Esophagus squamous epithelium (tissue), 5 donors: ENCODE data around the gene ARHGAP23. TPM values are rescaled to one million over a fixed set of nuclear protein-coding genes. Genes with fewer than 3 reads are reported as not detected.
"Not testable (repeated sequence)": the region's sequence is repeated elsewhere in the genome, so short reads cannot be mapped to it uniquely, and the experiment has no call there.

ENCODE experiments used
- DNase-seq: peaks from one replicate; lab custom pipeline; 2025; lab: John Stamatoyannopoulos, UW
- H3K27ac ChIP-seq, 4 donors: fragments of 200-600 bp; sonication (generic); one replicate each; pipeline ENCODE4 v1.5.1; 2016 to 2019; ENCODE audit warnings: mild to moderate bottlenecking in 1 of 4
- H3K27me3 ChIP-seq, 4 donors: fragments of 200-600 bp; sonication (generic); 1 replicate in 3 of 4; 2 replicates in 1 of 4; pipeline versions ENCODE4 v1.5.1 to v1.6.0; 2017 to 2021; ENCODE audit warnings: antibody characterized with exemption in 1 of 4
- H3K36me3 ChIP-seq, 3 donors: fragments of 200-600 bp; sonication (generic); one replicate each; pipeline ENCODE4 v1.5.1; 2016 to 2019
- H3K4me1 ChIP-seq, 3 donors: fragments of 200-600 bp; sonication (generic); one replicate each; pipeline ENCODE4 v1.5.1; 2017 to 2019
- H3K4me3 ChIP-seq, 4 donors: fragments of 200-600 bp; sonication (generic); 1 replicate in 3 of 4; 2 replicates in 1 of 4; pipeline ENCODE4 v1.5.1; 2016 to 2019; ENCODE audit warnings: mild to moderate bottlenecking in 2 of 4, moderate library complexity in 1 of 4
- H3K9me3 ChIP-seq, 3 donors: fragments of 200-600 bp; sonication (generic); one replicate each; pipeline ENCODE4 v1.5.1; 2016 to 2019
- CTCF ChIP-seq, 6 experiments: fragments of 450-650 bp in 4 of 6; fragments of 200-600 bp in 2 of 6; sonication (generic) in 2 of 6; IDR thresholded peaks; one replicate each; pipeline ENCODE4 v1.5.1; 2016 to 2019; ENCODE audit warnings: antibody characterized with exemption in 6 of 6, mild to moderate bottlenecking in 4 of 6, moderate library complexity in 4 of 6
- WGBS, 2 donors: methylation state at CpG; one replicate each; pipeline ENCODE4 v1.1.5; 2018; 5-methylcytosine and 5-hydroxymethylcytosine counted together
- intact Hi-C: fragments of 100-400 bp; cut with DNase I; formaldehyde crosslinking; loops from one replicate; pipeline ENCODE4 v1.15.0; 2022
- total RNA-seq, 4 donors: library from RNA; depleted of rRNA; stranded (reverse); fragments of >200 nt; gene quantifications; one replicate each; pipeline ENCODE4 v1.1.0, GENCODE V29; 2016
- donor health status: DM: yes; HTN: yes; CAD: no.

ARHGAP23 gene
- total RNA-seq, 4 donors from 2014 or later = 75.3 to 180 (median 102) TPM

- H3K27me3 ChIP-seq, H3K9me3 ChIP-seq, H3K4me3 ChIP-seq, intact Hi-C loops, DNase-seq: not testable (repeated sequence)
- peak overlapping the region; percentile 70 to 85 (median 75) for H3K27ac ChIP-seq
- WGBS, 2 donors = 19 to 33% methylated on average over 14 to 15 of the region's 21 CpGs
- peaks cover 10 to 28% (median 14%) of the 10 kb centered on the region in 3 donors for H3K4me1 ChIP-seq
- peak; percentile 58 to 91 (median 90) for TF ChIP-seq CTCF (IDR thresholded peaks at IDR 0.05)
- peaks cover 0 to 87% (median 0%) of the 10 kb centered on the region in 3 donors for H3K36me3 ChIP-seq
These were observed 56.2 kb downstream of the ARHGAP23 start for GRCh38 chr17:38484242-38485145.

DNA sequence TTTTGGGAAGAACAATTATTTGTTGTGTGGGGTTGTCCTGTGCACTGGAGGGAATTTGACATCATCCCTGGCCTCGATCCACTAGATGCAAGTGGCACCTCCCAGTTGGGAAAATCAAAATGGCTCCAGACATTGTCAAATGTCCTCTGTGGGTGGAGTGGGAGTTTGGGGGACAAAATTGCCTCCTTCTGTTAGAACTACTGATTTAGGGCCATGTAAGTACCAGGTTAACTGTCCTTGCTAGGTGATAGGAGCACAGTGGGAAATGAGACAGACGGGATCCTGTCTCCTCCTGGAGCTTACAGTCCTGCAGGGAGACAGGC, 56.8 kb downstream of the ARHGAP23 start:
- no peak for DNase-seq
- H3K9me3 ChIP-seq = no peaks in the 10 kb centered on the region
- H3K4me3 ChIP-seq = no peak overlapping the region
- intact Hi-C loops = no loop called here
- H3K36me3 ChIP-seq = peaks cover 0 to 87% (median 5%) of the 10 kb centered on the region in 3 donors
- no peaks in the 10 kb centered on the region for H3K27me3 ChIP-seq
- no peak for TF ChIP-seq CTCF (IDR thresholded peaks at IDR 0.05)
- H3K27ac ChIP-seq = peak overlapping the region; percentile 21 to 85 (median 63)
- 41 to 42% methylated on average over 2 of the region's 2 CpGs for WGBS, 2 donors
- peaks cover 10 to 28% (median 14%) of the 10 kb centered on the region in 3 donors for H3K4me1 ChIP-seq

DNA sequence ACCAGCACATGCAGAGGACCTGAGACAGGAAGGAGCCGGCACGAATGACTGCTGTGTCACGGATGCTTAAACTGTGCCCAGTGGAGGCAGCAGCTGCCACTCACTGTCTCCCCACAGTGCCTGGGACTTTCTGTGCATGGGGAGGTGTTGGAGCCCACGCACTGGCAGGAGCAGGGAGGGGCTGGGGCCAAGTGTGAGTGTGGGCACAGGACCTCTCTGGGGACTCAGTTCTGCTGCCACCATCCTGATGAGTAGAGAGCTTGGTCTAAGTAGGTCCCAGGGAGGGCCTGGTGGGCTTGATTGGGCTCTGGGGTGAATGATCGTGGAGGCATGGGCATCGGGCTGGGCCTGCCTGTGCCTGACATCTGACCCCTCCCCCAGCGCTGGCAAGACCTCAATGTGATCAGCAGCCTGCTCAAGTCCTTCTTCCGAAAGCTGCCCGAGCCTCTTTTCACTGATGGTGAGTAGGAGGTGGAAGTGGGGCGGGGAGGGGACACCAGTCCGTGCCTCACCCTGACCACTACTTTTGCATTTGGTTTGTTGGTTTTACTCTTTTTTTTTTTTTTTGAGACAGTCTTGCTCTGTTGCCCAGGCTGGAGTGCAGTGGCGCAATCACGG, 57.5 kb downstream of the ARHGAP23 start:
- Histone ChIP-seq H3K36me3 (peaks cover 0 to 87% (median 11%) of the 10 kb centered on the region in 3 donors), H3K27ac (peak overlapping the region in 3 of 4 donors; percentile 56 to 85 (median 70)), H3K4me1 (peaks cover 10 to 28% (median 14%) of the 10 kb centered on the region in 3 donors)
- H3K27me3 ChIP-seq, H3K4me3 ChIP-seq, intact Hi-C loops, DNase-seq, H3K9me3 ChIP-seq: not testable (repeated sequence)
- 69 to 71% methylated on average over 9 to 12 of the region's 13 CpGs for WGBS, 2 donors

DNA sequence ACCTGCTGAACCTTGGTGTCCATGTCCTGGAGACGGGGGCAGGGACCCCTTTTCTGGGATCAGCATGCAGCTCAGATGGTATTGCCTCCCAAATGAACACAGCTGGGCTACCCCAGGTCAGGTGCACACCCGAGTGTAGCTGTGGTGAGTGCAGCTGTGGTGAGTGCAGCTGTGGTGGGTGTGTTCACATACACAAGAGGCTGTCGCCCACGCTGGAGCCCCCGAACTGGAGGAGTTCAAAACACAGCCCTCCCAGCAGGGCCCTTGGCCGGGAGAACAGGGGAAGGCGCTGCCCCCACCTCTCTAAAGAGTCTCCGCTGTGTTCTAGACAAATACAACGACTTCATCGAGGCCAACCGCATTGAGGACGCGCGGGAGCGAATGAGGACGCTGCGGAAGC, 61.5 kb downstream of the ARHGAP23 start:
- not testable (repeated sequence) for H3K27ac ChIP-seq, H3K9me3 ChIP-seq, H3K27me3 ChIP-seq, DNase-seq, H3K4me3 ChIP-seq
- intact Hi-C loops = loop anchor here (10.0 kb wide), 2 partner anchors 95 to 175 kb away; no protein-coding TSS in a partner anchor
- 96 to 100% methylated on average over 3 to 12 of the region's 17 CpGs for WGBS, 2 donors
- H3K36me3 ChIP-seq = peaks cover 6 to 93% (median 27%) of the 10 kb centered on the region in 3 donors
- H3K4me1 ChIP-seq = peaks cover under 1 to 11% (median under 1%) of the 10 kb centered on the region in 3 donors

DNA sequence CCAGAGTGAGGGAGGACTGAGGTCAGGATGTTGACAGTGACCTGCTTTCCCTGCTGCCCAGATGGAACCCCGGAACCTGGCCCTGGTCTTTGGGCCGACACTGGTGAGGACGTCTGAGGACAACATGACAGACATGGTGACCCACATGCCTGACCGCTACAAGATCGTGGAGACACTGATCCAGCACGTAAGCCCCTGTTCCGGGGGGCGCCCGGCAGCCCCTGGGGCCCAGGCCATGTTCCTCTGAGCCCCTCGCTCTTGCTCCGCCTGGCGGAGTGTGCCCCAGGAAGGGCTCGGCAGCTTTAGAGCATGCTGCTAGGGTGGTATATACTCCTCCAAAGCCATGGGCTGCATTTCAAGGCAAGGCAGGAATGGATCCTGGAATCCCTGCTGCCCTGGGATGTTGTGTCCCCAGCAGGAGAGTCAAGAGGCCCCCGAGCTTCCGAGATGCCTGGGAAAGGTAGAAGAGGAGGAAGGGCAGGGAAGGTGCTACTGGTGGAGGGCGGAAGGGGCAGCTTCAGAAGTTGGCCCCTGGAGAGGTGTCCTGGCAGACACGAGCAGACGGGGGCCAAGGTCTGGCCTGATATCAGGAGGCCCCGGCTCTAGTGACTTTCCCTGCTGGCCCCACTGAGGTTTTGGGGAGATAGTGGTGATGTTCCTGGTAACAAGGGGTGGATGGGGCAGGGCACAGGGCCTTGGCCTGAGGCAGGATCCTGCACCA, 63.2 kb downstream of the ARHGAP23 start:
- not testable (repeated sequence) for H3K9me3 ChIP-seq, H3K4me3 ChIP-seq, H3K27me3 ChIP-seq, DNase-seq, H3K4me1 ChIP-seq
- peak in 1 of 6 experiments; percentile 17 for TF ChIP-seq CTCF (IDR thresholded peaks at IDR 0.05)
- intact Hi-C loops = loop anchor here (10.0 kb wide), 2 partner anchors 93 to 173 kb away; no protein-coding TSS in a partner anchor
- Histone ChIP-seq H3K36me3 (peaks cover 6 to 96% (median 27%) of the 10 kb centered on the region in 3 donors), H3K27ac (peak overlapping the region in 2 of 4 donors; percentile 21)
- WGBS, 2 donors = 74 to 75% methylated on average over 6 of the region's 19 CpGs
